H1 (cell line): ENCODE measurements around the gene NOS1AP. TPM values are rescaled to one million over a fixed set of nuclear protein-coding genes. Genes with fewer than 3 reads are reported as not detected.
A peak's percentile ranks its signal among the peaks of the same experiment; 100 is the strongest.

ENCODE experiments used
- CTCF ChIA-PET: fragments of 300-600 bp; sonication (Branson Sonifier 250); formaldehyde crosslinking; loops from one replicate; lab custom pipeline; 2021; ENCODE audit not compliant: partially characterized antibody; lab: Charles Lee
- POLR2A ChIA-PET: fragments of 300-600 bp; sonication (Branson Sonifier 250); formaldehyde crosslinking; loops from one replicate; lab custom pipeline; 2021; ENCODE audit warnings: inconsistent platforms; ENCODE audit not compliant: partially characterized antibody; lab: Charles Lee
- DNase-seq, 2 experiments: peaks; one replicate each; pipeline versions ENCODE4 v3.0.0 to v3.0.0-alpha.2; 2010 to 2022; ENCODE audit warnings: low spot score in 2 of 2, low read depth in 1 of 2, mixed read lengths in 1 of 2
- FAIRE-seq: peaks from 2 replicates; lab custom pipeline; 2011; peaks lifted over from hg19 to GRCh38; lab: Jason Lieb, UNC
- H2AFZ ChIP-seq: 2 replicates; pipeline ENCODE4 v1.8.1; 2012; ENCODE audit warnings: low read length, inconsistent platforms
- H2AK5ac ChIP-seq: 2 replicates; pipeline ENCODE4 v1.6.1; 2013; ENCODE audit warnings: low read depth, low read length
- H2BK120ac ChIP-seq: replicated peaks from 2 replicates; pipeline ENCODE3; 2013; ENCODE audit warnings: low read depth, low read length, inconsistent platforms
- H2BK12ac ChIP-seq: 2 replicates; pipeline ENCODE4 v1.6.1; 2013; ENCODE audit warnings: low read depth, low read length
- H2BK15ac ChIP-seq: 2 replicates; pipeline ENCODE4 v1.6.1; 2013; ENCODE audit warnings: low read length
- H2BK20ac ChIP-seq: 2 replicates; pipeline ENCODE4 v1.6.1; 2013; ENCODE audit warnings: low read length
- H2BK5ac ChIP-seq: 2 replicates; pipeline ENCODE4 v1.6.1; 2013; ENCODE audit warnings: low read depth, low read length
- H3K14ac ChIP-seq: 2 replicates; pipeline ENCODE4 v1.6.1; 2013; ENCODE audit warnings: inconsistent platforms; ENCODE audit not compliant: insufficient read length
- H3K18ac ChIP-seq: 2 replicates; pipeline ENCODE4 v1.6.1; 2013; ENCODE audit warnings: low read length; ENCODE audit errors: extremely low read depth
- H3K23ac ChIP-seq: 2 replicates; pipeline ENCODE4 v1.6.1; 2013; ENCODE audit warnings: inconsistent platforms; ENCODE audit not compliant: insufficient read length
- H3K23me2 ChIP-seq: 2 replicates; pipeline ENCODE4 v1.6.1; 2013; ENCODE audit warnings: low read depth, low read length
- H3K27ac ChIP-seq: 2 replicates; pipeline ENCODE4 v1.6.1; 2011; ENCODE audit warnings: low read depth, low read length, inconsistent platforms
- H3K27me3 ChIP-seq, 4 experiments: replicated peaks in 1 of 4; 1 replicate in 1 of 4; 2 replicates in 3 of 4; pipeline versions ENCODE4 v1.6.1 to v1.8.1; 2011 to 2013; ENCODE audit warnings: low read length in 3 of 4, mild to moderate bottlenecking in 3 of 4, inconsistent platforms in 2 of 4, mixed read lengths in 2 of 4, moderate library complexity in 1 of 4; ENCODE audit not compliant: control insufficient read depth in 3 of 4, insufficient read depth in 3 of 4; ENCODE audit errors: extremely low read depth in 1 of 4
- H3K36me3 ChIP-seq, 4 experiments: 2 replicates each; pipeline versions ENCODE4 v1.6.1 to v1.8.1; 2011 to 2013; ENCODE audit warnings: mild to moderate bottlenecking in 4 of 4, low read length in 3 of 4, moderate library complexity in 2 of 4, control low read depth in 1 of 4, inconsistent platforms in 1 of 4; ENCODE audit not compliant: insufficient read depth in 4 of 4, control insufficient read depth in 2 of 4
- H3K4ac ChIP-seq: replicated peaks from 2 replicates; pipeline ENCODE3; 2013; ENCODE audit warnings: low read length, low read depth, mixed read lengths, inconsistent platforms; ENCODE audit not compliant: insufficient read length
- H3K4me1 ChIP-seq, 4 experiments: replicated peaks in 1 of 4; 1 replicate in 1 of 4; 2 replicates in 3 of 4; pipeline versions ENCODE4 v1.6.1 to v1.8.1; 2011 to 2013; ENCODE audit warnings: low read length in 3 of 4, inconsistent platforms in 2 of 4, mixed read lengths in 1 of 4; ENCODE audit not compliant: insufficient read depth in 4 of 4, control insufficient read depth in 3 of 4
- H3K4me2 ChIP-seq, 2 experiments: 2 replicates each; pipeline versions ENCODE4 v1.6.1 to v1.8.1; 2011 to 2013; ENCODE audit warnings: low read depth in 2 of 2, low read length in 2 of 2, control low read depth in 1 of 2, inconsistent platforms in 1 of 2, mild to moderate bottlenecking in 1 of 2; ENCODE audit not compliant: insufficient read depth in 1 of 2
- H3K4me3 ChIP-seq, 4 experiments: fragments of 200-600, 300-600 bp in 1 of 4; sonication (generic), shearing (Covaris generic), sonication (Bioruptor Twin) in 1 of 4; 2 replicates each; pipeline versions ENCODE4 v1.5.1 to v1.8.1; 2011 to 2016; ENCODE audit warnings: low read length in 4 of 4, low read depth in 3 of 4, control low read depth in 2 of 4, inconsistent platforms in 2 of 4, mild to moderate bottlenecking in 2 of 4, mixed read lengths in 1 of 4, moderate library complexity in 1 of 4; ENCODE audit not compliant: insufficient read depth in 2 of 4; ENCODE audit errors: extremely low read depth in 1 of 4
- H3K56ac ChIP-seq: replicated peaks from 2 replicates; pipeline ENCODE3; 2013; ENCODE audit warnings: low read depth, mild to moderate bottlenecking, mixed read lengths, low read length, inconsistent platforms; ENCODE audit not compliant: insufficient read length
- H3K79me1 ChIP-seq: 2 replicates; pipeline ENCODE4 v1.6.1; 2013; ENCODE audit warnings: low read depth, low read length, control low read depth
- H3K79me2 ChIP-seq, 2 experiments: 2 replicates each; pipeline versions ENCODE4 v1.6.1 to v1.8.1; 2012 to 2013; ENCODE audit warnings: low read length in 2 of 2, mild to moderate bottlenecking in 2 of 2, inconsistent platforms in 1 of 2; ENCODE audit not compliant: insufficient read depth in 2 of 2, control insufficient read depth in 1 of 2
- H3K9ac ChIP-seq, 4 experiments: replicated peaks in 1 of 4; 1 replicate in 1 of 4; 2 replicates in 3 of 4; pipeline versions ENCODE4 v1.6.1 to v1.8.1; 2011 to 2013; ENCODE audit warnings: low read depth in 3 of 4, low read length in 3 of 4, control low read depth in 2 of 4, mild to moderate bottlenecking in 2 of 4, moderate library complexity in 2 of 4, inconsistent platforms in 1 of 4; ENCODE audit errors: extremely low read depth in 1 of 4
- H3K9me3 ChIP-seq, 2 experiments: 2 replicates each; pipeline versions ENCODE4 v1.6.1 to v1.8.1; 2012 to 2013; ENCODE audit warnings: mild to moderate bottlenecking in 2 of 2, moderate library complexity in 2 of 2, control low read depth in 1 of 2, inconsistent platforms in 1 of 2, low read depth in 1 of 2, low read length in 1 of 2, mixed read lengths in 1 of 2; ENCODE audit not compliant: insufficient read depth in 2 of 2
- H4K20me1 ChIP-seq, 2 experiments: replicated peaks in 1 of 2; 2 replicates each; pipeline versions ENCODE3 to v1.8.1; 2011 to 2013; ENCODE audit warnings: inconsistent platforms in 2 of 2, low read length in 2 of 2, mild to moderate bottlenecking in 1 of 2; ENCODE audit not compliant: insufficient read depth in 2 of 2, control insufficient read depth in 1 of 2
- H4K5ac ChIP-seq: 2 replicates; pipeline ENCODE4 v1.6.1; 2013; ENCODE audit warnings: low read length, low read depth, mixed read lengths, inconsistent platforms; ENCODE audit not compliant: insufficient read length
- H4K8ac ChIP-seq: 2 replicates; pipeline ENCODE4 v1.8.0; 2013; ENCODE audit warnings: mild to moderate bottlenecking, moderate library complexity, low read length, inconsistent platforms; ENCODE audit not compliant: insufficient read depth; ENCODE audit errors: extremely low read depth
- H4K91ac ChIP-seq: replicated peaks from 2 replicates; pipeline ENCODE3; 2013; ENCODE audit warnings: low read length, mixed read lengths, inconsistent platforms; ENCODE audit not compliant: insufficient read length
- BACH1 ChIP-seq: IDR thresholded peaks from 2 replicates; pipeline ENCODE4 v1.6.1; 2012; ENCODE audit warnings: low read length, improper control_type of control experiment
- CREB1 ChIP-seq: IDR thresholded peaks from 2 replicates; pipeline ENCODE4 v1.6.1; 2012; ENCODE audit warnings: inconsistent platforms
- EP300 ChIP-seq, 2 experiments: IDR thresholded peaks; 1 replicate in 1 of 2; 2 replicates in 1 of 2; pipeline ENCODE4 v1.6.1; 2011 to 2012; ENCODE audit warnings: low read depth in 2 of 2, low read length in 2 of 2, mild to moderate bottlenecking in 2 of 2, borderline replicate concordance in 1 of 2, inconsistent platforms in 1 of 2, moderate library complexity in 1 of 2
- KDM4A ChIP-seq: IDR thresholded peaks from one replicate; pipeline ENCODE4 v1.7.1; 2012; ENCODE audit warnings: low read depth, mild to moderate bottlenecking, moderate library complexity, low read length, inconsistent platforms; ENCODE audit not compliant: severe bottlenecking
- POLR2AphosphoS5 ChIP-seq: IDR thresholded peaks from 2 replicates; pipeline ENCODE4 v1.6.1; 2011; ENCODE audit warnings: low read depth, low read length
- POU5F1 ChIP-seq: IDR thresholded peaks from 2 replicates; pipeline ENCODE4 v1.6.1; 2011; ENCODE audit warnings: low read depth, mild to moderate bottlenecking, low read length, moderate library complexity
- RBBP5 ChIP-seq: IDR thresholded peaks from 2 replicates; pipeline ENCODE4 v1.7.1; 2012; ENCODE audit warnings: low read depth, mild to moderate bottlenecking, inconsistent platforms, low read length, moderate library complexity, borderline replicate concordance
- RNF2 ChIP-seq: fragments of 200-900, 300-1000 bp; sonication (generic); IDR thresholded peaks from 2 replicates; pipeline ENCODE4 v1.7.1; 2016; ENCODE audit warnings: borderline replicate concordance, low read depth, mild to moderate bottlenecking, antibody characterized with exemption, low read length; ENCODE audit not compliant: poor library complexity, severe bottlenecking; ENCODE audit errors: missing control alignments
- SAP30 ChIP-seq: fragments of 300-600 bp; sonication (generic); IDR thresholded peaks from 2 replicates; pipeline ENCODE4 v1.7.1; 2012; ENCODE audit warnings: low read length, moderate library complexity, mild to moderate bottlenecking, inconsistent platforms; ENCODE audit not compliant: insufficient read depth, insufficient replicate concordance
- SP1 ChIP-seq: IDR thresholded peaks from 2 replicates; pipeline ENCODE4 v1.6.1; 2011; ENCODE audit warnings: low read depth, low read length
- TAF1 ChIP-seq: IDR thresholded peaks from 2 replicates; pipeline ENCODE4 v1.6.1; 2011; ENCODE audit warnings: mild to moderate bottlenecking, low read depth, low read length
- TAF7 ChIP-seq: optimal IDR thresholded peaks from 2 replicates; pipeline ENCODE3; 2011; ENCODE audit warnings: low read depth, mild to moderate bottlenecking, inconsistent platforms, low read length, moderate library complexity, borderline replicate concordance
- WGBS, 2 experiments: shearing (Covaris generic) in 1 of 2; methylation state at CpG; one replicate each; pipeline versions ENCODE4 v1.1.6 to v1.1.7; 2013 to 2015; ENCODE audit warnings: low lambda C conversion rate in 2 of 2, mixed read lengths in 2 of 2, inconsistent platforms in 1 of 2, low coverage in 1 of 2, missing lambda C conversion rate in 1 of 2; ENCODE audit not compliant: insufficient replicate concordance in 2 of 2, insufficient coverage in 1 of 2, insufficient read length in 1 of 2; ENCODE audit errors: extremely low coverage in 1 of 2, missing lambda C conversion rate in 1 of 2; 5-methylcytosine and 5-hydroxymethylcytosine counted together
- polyA plus RNA-seq, 7 experiments: library from polyadenylated mRNA; depleted of rRNA in 3 of 7; stranded (reverse) in 5 of 7; unstranded in 2 of 7; fragments of >200 nt in 5 of 7; fragments of 200-250 nt in 2 of 7; gene quantifications; 1 replicate in 5 of 7; 2 replicates in 1 of 7; 4 replicates in 1 of 7; pipeline versions ENCODE4 v1.2.1 to v1.2.3, GENCODE V29; 2011 to 2013; ENCODE audit warnings: missing spikeins in 2 of 7, mixed read lengths in 2 of 7
- total RNA-seq: library from RNA; stranded (reverse); fragmentation: NEBNext Ultra II Directional; extraction: Animal tissue kit (Norgen Biotek cat#: 25700); gene quantifications from 2 replicates; pipeline ENCODE4 v1.2.1, GENCODE V29; 2021

The NOS1AP gene
- total and polyA plus RNA-seq, 2 of the 8 experiments (the other 6 are each of a cell fraction or from before 2014, with no cell fraction given): 2.4 to 12.1 TPM

- Histone ChIP-seq H2AK5ac (peak overlapping the region; percentile 67; the same call in 1 of the 2 replicates), H2AFZ (no peak overlapping the region), H4K8ac (no peak overlapping the region), H3K18ac (no peak overlapping the region; the same call in 1 of the 2 replicates), H3K27me3 (no peaks in the 10 kb centered on the region), H3K27ac (no peak overlapping the region), H4K91ac (no peak overlapping the region), H3K4me3 (peak overlapping the region in 2 of 4 experiments; percentile 1 to 19; a peak in 1 of 8 replicates), H4K5ac (no peak overlapping the region), H3K23me2 (peaks cover 12% of the 10 kb centered on the region), H2BK120ac (no peak overlapping the region), H2BK5ac (no peak overlapping the region), H2BK20ac (no peak overlapping the region), H3K23ac (no peak overlapping the region), H3K14ac (no peak overlapping the region), H3K36me3 (peaks cover 0 to 12% (median 0%) of the 10 kb centered on the region in 4 experiments; a peak in 2 of 8 replicates), H3K79me2 (peaks cover 0 to 69% of the 10 kb centered on the region in 2 experiments; a peak in 3 of 4 replicates), H3K79me1 (peaks cover 2% of the 10 kb centered on the region; the same call in 1 of the 2 replicates), H3K4me2 (peak overlapping the region; percentile 9 to 98; a peak in 3 of 4 replicates), H3K9me3 (peaks cover 5% of the 10 kb centered on the region in 2 experiments; a peak in 1 of 4 replicates), H4K20me1 (peaks cover 0 to 2% of the 10 kb centered on the region in 2 experiments), H3K9ac (no peak overlapping the region), H2BK12ac (0 out of 2 replicates have a peak overlapping the region, but pooled peaks have one; percentile 32), H3K4me1 (peaks cover 5 to 33% (median 16%) of the 10 kb centered on the region in 4 experiments; a peak in 5 of 7 replicates), H3K4ac (no peak overlapping the region), H3K56ac (no peak overlapping the region), H2BK15ac (no peak overlapping the region)
- 88% methylated on average over 3 of the region's 3 CpGs; no CpG with 5 or more reads in 1 of the 2 experiments for WGBS, 2 experiments
- ChIA-PET CTCF (interaction anchor here (1.0 to 1.2 kb wide), 2 partner anchors 79 to 205 kb away, joined by 3 to 4 read pairs; no protein-coding TSS in a partner anchor), POLR2A (interaction anchor here (0.8 kb wide), 2 partner anchors 11 to 14 kb away, joined by 3 read pairs; no protein-coding TSS in a partner anchor)
- no peak for FAIRE-seq
- DNase-seq: no peak
- TF ChIP-seq KDM4A (no peak), BACH1 (no peak), SP1 (no peak), TAF1 (no peak), TAF7 (no peak), EP300 (IDR thresholded peaks at IDR 0.05; ENCODE audit: borderline replicate concordance in 1 of 2, low read depth in 2 of 2, low read length in 2 of 2) (no peak), POLR2AphosphoS5 (no peak), RNF2 (no peak), RBBP5 (no peak), POU5F1 (no peak), CREB1 (no peak), SAP30 (no peak)
Observed at GRCh38 chr1:162072740-162073139, 3.2 kb downstream of the NOS1AP start.
